ENCODE data around the gene SNX32.

SNX32 gene

DNA sequence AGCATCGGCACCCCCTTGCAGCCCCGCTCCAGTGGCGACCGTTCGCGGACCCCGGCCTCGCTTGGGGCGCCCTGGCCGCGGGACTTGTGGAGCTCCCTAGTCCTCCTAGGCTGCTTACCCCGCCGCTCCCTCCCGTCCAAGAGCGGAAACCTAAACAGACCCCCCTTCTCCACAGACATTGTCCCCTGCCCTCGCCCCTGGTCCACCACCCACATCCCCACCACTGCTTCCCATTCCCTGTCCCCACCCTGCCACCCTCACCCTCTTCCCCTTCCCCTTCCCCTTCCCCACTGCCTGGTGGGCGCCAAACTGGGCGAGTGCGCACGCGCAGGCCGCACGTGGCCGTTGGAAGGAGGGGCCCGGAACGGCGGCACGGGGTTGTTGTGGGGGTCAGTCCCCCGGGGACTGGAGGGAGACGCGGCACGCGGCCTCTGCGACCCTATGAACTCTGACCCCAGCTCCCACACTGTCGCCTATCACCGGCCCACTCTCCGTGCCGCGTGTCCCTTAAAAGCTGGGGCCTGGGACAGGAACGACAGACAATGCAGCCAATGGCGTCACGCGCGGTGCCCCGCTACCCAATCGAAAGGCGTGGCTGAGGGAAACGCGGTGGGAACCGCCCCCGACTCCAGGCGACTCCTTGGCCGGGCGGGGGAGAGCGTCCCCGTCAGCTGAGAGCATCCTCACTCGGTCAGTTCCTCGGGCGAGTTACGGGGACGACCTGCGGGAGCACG is at the start of gene SNX32:
Gene SNX32 (plus strand): TSS at position 667 of the 734 bp plus-strand sequence. CDS start 103 bp downstream, outside the sequence.
- peak; percentile 85 to 87 (median 85) for DNase-seq (ENCODE audit: low read depth in 3 of 3, low spot score in 1 of 3)

DNA sequence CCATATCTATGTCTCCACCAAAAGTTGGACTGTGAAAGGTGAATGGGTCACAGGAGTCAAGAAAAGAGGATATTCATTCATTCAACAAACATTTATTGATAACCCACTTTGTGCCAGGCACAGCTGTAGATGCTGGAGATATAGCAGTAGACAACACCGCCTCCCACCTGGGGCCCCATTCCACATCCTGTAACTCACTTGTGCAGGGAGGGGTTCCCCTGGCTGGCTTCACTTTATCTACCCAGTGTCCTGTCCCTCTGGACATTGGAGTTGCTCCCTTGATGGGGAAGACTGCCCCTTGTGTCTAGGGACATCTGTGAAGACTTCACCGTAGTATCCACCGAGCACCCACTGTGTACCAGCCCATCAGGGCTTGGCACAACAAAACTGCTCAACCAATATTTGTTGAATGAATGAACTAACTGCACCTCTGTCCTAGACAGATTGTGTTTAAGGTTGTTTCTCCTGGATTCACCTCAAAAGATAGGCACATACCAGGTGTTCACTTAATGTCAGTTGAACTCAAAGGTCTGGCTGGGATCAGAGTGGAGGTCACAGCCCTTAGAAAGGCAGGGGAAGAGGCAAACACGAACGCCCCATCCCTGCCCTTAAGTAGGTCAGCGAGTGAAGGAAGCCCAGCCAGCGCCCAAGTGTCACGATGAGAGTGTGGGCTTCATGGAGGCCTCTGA is 48.3 kb upstream of the SNX32 start:
- no peak for DNase-seq (ENCODE audit: low read depth in 3 of 3, low spot score in 1 of 3)

DNA sequence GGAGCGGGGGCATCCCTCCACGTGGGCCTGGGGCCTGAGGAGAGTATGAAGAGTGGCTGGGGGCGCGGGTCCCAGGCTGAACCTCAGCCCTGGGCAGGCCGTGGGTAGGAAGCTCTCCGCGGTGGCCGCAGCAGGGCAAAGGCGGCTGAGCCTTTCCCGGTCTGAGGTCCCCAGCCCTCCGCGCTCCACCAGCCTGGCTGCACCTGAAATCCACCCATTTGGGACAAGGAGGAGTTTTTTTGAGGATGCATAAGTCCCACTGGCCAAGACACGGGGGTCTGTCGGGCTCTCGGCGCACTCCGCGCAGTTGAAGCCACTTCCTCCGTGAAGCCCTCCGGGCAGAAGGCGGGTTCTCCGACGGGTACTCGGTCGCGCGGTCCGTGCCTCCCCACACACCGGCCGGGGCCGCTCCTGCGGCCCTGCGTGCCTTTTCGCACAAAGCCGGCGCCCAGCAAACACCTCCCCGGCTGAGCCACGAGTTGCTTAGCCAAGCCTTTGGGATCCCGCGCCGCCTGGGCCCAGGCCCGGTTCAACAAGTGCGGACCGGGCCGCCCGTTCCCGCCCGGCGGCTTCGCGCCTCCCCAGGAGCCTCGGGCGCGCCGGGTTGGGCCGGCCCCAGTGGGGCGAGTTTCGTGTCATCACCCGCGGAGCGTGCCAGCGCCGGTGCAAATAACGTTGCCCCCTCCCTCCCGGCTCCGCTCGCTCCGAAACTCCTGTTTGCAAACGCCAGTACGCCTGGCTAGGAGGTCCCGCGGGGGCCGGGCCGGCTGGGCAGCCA is 47.6 kb upstream of the SNX32 start:
- no peak for DNase-seq (ENCODE audit: low read depth in 3 of 3, low spot score in 1 of 3)

DNA sequence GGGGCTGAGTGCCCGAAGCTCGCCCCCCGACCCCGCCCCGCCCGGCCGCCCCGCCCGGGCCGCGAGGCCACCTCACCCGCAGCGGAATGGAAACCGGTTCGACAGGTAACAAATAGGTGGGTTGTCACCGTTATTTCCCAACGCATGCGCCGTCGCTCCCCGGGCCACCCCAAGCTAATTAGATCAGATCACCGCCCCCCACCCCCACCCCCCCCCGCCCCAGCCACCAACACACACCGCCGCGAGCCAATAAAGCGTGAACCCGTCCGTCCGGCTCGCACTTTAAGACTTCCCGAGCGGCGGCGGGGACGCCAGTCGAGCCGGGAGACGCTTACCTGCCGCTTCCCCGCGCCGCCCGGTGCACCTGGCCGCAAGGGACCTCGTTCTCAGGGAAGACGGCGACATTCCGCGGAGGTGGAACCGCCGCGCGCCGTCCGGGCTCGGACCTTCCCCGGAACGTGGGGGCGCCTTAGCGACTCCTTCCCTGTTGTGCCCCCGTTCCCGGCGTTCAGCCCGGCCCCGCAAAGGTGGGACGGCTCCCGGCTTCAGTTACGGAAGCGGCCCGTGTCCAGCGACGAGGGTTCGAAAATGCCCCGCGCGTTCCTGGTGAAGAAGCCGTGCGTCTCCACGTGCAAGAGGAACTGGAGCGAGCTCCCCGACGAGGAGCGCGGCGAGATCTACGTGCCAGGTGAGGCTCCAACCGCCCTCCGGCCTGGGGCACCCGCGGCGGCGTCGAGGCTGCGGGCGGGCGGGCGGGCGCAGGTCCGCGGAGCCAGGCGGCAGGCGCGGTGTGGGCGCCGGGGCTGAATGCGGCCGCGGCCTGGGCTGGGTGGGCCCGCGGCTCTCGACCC is 46.8 kb upstream of the SNX32 start, which contains the start of gene OVOL1:
Gene OVOL1 (plus strand): TSS at position 278 of the 851 bp plus-strand sequence. CDS start 311 bp downstream, at position 589.
- DNase-seq (ENCODE audit: low read depth in 3 of 3, low spot score in 1 of 3) = no peak

DNA sequence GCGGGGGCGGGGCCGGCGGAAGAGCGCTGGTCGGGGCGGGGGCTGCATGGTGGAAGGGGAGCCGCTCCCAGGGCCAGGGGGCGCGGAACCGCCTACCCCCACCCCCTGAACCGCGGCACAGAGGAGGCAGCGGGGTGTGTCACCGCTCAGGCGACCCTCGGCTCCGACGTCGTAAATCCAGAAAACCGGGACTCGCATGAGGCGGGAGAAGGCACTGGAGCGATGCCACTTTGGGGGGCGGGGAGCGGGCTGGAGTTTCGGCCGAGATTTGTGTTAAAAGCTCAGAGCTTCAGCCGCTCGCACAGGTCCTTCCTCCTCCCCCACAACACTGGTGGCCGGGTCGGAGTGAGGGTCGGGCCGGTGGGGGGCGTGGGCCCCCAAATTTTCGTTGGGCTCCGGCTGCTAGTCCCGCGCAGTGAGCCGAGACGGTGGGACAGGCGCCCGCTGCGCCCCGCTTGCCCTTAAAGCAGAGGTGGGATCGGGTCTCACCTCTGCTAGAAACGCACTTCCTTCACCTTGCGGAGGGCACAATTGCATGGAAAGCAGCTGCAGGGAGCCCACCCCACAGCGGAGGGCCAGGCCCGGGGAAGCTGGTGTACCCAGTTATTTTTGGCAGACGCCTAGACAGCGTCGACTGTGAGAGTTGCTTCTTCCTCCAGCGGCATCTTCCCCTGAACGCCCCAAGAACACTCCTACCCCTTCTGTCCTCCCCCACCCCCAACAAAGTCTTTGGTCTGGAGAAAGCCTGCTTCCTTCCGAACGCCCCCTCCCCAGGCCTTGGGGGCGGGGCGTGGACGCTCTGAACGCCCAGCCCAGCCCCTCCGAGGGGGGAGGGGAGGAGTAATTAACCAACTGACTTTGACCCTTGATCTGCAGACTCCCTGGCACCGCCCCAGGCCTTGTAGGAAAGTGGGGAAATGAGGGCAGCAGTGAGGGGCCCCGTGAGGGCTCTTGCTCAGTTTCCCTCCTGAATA is 45.8 kb upstream of the SNX32 start:
- no peak for DNase-seq (ENCODE audit: low read depth in 3 of 3, low spot score in 1 of 3)

DNA sequence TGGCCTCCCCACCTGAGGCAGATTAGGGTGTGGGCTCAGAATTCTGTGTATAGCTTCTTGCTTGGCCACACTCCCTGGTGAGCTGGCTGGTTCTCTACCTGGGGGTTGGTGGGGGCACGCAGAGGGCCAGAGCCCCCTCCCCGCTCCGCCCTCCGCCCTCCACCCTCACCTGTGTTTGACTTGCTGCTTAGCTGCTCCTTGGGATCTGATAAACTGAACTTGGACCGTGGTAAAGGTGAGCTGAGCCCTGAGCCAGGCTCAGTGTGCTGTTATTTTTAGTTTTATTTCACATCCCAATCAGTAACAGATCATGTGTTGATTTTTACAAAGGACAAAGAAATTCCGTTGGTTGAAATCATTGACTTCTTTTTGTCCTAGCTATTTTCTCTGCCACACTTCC is 44.9 kb upstream of the SNX32 start:
- no peak for DNase-seq (ENCODE audit: low read depth in 3 of 3, low spot score in 1 of 3)

DNA sequence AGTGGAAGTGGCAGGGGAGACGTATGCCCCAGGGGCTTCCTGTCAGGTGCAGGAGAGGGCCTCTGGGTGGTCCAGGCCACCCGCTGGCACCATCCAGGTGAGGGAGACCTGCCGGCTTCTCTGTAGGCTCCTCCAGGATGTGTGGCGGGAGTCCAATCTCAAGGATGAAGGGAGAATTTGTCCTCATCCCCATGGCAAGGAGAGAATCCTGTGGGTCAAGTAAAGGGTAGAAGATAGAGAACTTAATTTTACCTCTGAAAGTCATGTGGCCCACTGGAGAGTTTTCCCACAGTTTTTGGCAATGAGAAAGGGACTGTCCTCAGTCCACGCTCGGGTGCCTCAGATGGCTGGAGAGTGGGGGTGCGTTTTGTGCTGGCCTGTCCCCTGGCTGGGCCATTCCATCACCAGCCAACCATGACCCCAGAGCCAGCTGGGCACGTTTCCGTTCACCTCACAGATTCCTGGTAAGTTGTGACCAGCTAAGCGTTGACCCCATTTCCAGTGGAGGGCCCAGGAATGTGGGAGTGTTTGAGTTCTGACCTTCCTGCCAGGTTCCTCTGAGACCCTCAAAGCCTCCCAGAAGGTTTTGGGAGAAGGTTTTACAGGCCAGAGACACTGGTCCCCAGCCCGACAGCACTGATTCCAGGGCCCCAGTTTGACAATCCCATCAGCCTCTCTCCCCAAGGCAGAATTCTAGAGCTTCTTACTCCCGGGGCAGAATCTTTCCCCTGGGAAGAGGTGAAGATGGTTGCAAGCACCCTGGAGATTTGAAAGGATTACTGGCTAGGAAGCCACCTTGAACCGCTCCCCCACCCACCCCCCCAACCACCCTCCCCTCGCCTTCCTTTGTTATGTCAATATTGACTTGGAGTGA is 44.3 kb upstream of the SNX32 start:
- DNase-seq (ENCODE audit: low read depth in 3 of 3, low spot score in 1 of 3) = no peak

DNA sequence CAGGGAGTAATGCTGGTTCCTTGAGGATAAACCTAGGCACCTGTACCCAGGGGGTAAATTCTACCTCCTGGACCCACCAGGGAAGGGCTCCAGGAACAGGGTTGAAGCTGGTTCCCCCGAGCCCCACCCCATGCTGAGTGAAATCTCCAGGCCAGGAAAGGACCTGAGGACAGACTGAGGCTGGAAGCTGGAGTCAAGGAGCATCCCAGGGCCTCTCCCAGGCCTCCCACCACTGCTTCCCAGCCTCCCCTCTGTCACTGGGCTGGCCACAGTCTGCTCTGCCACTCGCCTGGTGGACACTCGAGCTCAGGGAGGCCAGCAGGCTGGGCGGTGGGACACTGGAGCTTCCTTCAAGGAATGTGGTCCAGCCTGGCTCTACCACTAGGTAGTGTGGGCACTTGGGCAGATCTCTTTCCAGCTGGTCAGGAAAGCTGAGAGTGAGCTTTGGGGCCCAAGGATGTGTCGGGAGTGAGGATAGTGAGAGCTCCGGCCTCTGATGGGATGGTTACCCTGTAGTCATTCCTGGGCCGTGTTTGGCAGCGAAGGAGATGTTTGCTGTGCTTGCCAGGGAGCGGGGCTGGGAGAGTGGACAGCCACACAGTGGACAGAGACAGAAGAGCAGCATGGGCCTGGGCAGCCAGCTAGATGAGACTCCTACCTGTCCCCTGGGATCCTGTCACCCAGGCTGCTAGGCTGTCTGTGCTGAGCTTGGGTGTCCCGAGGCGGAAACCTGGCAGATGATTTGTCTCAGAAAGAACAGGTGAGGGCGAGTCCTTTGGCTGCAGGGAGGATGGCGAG is 43.5 kb upstream of the SNX32 start:
- DNase-seq (ENCODE audit: low read depth in 3 of 3, low spot score in 1 of 3) = no peak

DNA sequence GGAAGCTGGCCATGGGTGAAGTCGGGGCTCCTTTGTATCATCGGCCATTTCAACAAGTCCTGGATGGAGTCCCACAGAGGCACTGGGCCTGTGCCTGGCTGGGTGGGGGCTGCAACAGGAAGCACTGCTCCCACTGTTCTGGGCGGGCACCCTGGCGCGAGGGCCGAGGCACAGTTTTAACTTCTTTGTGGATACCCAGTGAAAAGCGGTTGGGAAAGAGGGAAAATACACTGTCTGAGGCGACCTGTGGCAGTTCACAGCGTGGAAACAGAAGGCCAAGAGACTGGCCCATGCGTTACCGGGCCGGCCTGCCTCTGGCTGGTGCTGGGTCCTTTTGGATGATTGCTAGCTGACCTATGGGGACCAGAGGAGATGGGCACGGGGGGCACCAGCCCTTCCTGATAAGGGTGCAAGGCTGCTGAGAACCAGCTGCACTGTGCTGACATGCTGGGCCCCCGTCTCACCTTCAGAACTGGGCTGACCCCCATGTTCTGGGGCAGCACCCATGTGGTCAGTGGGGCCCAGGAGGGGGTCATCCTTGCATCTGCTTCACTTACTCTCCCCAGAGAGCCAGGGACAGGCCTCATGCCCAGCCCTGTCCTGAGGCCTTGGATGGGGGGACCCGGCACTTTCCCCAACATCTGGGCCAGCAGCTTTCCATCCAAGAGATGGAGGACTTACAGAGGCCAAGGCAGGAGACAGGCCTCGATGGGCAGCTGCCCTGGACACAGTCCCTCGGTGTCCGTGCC is 42.7 kb upstream of the SNX32 start:
- DNase-seq (ENCODE audit: low read depth in 3 of 3, low spot score in 1 of 3) = no peak

DNA sequence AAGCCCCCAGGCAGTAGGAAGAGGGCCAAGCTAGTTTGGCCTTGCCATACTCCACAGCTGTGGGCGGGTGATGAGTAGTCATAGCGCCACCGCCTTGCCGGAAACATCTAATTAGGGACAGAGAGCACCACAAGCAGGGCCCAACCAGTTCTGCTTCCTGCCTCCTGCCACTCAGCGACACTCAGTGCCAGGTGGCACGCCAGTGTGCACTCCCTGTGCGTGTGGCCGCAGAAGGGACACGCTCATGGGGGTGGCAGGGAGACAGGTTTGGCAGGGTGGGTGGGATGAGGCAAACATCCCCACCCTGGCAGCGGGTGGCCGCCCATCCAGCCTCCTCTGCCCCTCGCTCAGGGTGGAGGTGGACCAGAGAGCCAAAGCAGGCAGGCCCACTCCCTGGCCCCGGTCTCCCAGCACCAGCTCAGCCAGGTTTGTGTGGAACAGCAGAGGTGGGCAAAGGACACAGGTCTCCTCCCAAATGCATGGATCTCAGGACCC is 42.0 kb upstream of the SNX32 start:
- no peak for DNase-seq (ENCODE audit: low read depth in 3 of 3, low spot score in 1 of 3)

DNA sequence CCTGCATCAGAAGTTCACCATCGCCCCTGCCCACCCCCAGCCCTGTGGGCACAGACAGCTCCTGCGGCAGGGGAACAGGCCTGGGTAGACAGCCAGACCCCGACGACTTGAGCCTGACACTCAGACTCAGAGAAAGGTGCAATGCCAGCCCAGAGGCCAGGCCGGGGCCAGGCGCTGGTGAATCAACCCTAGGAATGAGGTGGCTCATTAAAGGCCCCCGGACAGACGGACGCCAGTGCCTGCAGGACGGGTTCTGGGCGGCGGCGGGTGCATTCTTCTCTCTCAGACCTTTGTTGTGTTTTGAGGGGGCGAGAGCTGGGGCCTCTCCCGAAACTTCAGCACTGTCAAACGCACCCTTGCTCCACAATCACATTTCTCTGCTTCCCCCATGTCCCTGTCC is 41.3 kb upstream of the SNX32 start:
- DNase-seq (ENCODE audit: low read depth in 3 of 3, low spot score in 1 of 3) = no peak

DNA sequence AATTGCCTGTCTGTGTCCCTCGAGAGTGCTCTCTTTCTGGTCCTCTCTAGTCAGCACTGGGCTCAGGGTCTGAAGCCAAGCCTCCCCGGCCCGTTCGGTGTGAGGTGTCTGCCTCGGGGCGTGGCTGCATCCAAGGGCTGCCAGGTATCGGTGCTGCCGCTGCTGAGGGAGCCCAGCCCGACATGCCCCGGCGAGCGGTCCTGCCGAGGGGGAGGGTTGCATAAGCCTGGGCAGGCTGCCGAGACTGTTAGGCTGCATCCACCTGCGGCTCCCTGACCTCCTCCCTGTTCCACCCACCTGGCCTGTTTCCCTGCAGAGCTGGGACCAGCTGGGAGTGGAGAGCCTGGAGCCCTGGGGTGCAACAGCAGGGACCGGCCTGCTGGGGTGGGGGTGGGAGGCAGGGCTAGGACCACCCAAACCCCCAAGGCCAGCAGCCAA is 40.6 kb upstream of the SNX32 start:
- no peak for DNase-seq (ENCODE audit: low read depth in 3 of 3, low spot score in 1 of 3)

DNA sequence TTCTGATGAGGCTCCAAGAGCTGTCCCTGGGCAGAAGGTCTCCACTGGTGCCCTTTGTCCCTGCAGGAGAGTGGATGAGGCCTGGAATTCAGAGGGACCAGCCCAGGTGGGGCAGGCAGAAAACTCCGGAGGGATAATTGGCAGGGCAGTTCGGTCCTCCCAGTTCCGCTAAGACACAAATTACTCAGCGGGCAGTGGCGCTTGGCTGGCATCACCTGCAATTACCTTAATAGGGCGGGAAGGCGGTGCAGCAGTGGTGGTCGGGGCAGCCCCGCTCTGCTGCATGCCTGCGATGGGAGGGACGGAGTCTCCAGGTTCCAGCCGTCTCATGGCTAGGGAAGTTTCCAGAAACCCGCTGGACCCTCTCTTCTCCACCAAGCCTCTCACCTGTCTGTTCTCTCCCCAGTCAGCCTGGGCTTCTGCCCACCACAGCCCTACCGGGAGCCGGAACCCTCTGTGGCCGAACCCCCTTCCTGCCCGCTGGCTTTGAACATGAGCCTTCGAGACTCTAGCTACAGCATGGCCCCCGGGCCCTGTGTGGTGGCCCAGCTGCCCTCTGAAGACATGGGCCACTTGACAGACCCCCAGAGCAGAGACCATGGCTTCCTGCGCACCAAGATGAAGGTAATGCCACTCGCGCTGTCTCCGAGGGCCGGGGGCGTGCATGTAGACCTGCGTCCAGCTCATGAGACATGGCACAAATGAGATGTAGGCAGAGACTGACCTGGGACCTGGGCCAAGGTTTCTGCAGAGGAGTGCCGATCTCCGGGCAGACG is 40.0 kb upstream of the SNX32 start:
- no peak for DNase-seq (ENCODE audit: low read depth in 3 of 3, low spot score in 1 of 3)

DNA sequence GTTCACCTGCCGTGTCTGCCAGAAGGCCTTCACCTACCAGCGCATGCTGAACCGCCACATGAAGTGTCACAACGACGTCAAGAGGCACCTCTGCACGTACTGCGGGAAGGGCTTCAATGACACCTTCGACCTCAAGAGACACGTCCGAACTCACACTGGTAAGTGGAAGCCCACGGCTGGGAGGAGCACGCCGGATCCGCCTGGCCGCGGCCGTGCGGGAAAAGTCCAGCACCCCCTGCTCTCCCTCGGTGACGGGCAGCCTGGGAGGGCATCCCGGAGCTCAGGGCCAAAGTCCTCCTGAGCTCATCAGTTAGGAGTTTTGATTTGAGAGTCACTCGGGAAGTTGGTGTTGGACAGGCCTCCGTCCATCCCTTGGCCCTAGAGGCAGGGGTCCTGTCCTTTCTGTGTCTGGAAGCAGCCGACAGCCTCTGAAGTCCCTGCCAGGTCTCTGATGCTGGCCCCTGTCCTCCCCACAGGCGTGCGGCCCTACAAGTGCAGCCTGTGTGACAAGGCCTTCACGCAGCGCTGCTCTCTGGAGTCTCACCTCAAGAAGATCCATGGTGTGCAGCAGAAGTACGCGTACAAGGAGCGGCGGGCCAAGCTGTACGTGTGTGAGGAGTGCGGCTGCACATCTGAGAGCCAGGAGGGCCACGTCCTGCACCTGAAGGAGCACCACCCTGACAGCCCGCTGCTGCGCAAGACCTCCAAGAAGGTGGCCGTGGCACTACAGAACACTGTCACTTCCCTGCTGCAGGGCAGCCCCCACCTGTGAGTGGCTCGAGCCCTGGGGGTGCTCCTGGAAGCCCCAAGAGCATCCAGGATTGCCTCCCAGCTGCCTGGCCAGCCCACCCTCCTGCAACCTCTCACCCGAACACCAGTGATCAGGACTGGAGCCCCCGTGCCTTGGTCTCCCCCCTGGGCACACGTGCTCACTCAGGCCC is 38.9 kb upstream of the SNX32 start:
- DNase-seq (ENCODE audit: low read depth in 3 of 3, low spot score in 1 of 3) = no peak

Data from stimulated activated CD4-positive, alpha-beta T cell treated with anti-CD3 and anti-CD28 coated beads, TNF-alpha, amount 100 ng/mL, for 1 hour (primary cell).